GM19240 (cell line): ENCODE measurements around the gene STAG1.
A peak's percentile ranks its signal among the peaks of the same experiment; 100 is the strongest.
"Not testable (repeated sequence)": the region's sequence is repeated elsewhere in the genome, so short reads cannot be mapped to it uniquely, and the experiment has no call there.

Source experiments
- DNase-seq: peaks from one replicate; pipeline ENCODE4 v3.0.0; 2011; ENCODE audit warnings: low spot score; ENCODE audit not compliant: insufficient read length

STAG1 gene

DNA sequence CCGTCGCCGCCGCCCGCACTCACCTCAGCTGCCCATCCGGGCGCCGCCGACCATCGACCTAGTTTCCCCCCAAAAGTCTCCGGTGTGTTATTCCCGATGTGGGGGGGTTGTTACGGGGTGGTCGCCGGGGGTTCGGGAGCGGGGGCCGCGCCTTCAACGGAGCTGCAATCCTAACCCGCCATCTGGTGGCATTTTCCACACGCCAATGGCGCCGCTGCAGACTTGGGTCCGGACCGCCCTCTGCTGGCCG lies at the start of gene STAG1:
Gene STAG1 (minus strand): TSS at position 207 of the 250 bp plus-strand sequence. CDS start 121,480 bp downstream, outside the sequence.
- no peak for DNase-seq

DNA sequence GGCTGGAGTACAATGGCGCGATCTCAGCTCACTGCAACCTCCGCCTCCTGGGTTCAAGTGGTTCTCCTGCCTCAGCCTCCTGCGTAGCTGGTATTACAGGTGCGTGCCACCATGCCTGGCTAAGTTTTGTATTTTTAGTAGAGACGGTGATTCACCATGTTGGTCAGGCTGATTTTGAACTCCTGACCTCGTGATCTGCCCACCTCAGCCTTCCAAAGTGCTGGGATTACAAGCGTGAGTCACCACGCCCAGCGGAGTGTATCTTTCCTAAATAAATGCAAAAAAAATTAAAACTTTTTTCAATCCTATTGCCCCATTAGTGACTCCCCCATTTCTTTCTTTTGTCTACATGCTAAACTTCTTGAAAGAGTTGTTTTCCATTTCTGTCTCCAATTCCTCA lies 49.0 kb upstream of the STAG1 start:
- DNase-seq, result not testable (repeated sequence)

DNA sequence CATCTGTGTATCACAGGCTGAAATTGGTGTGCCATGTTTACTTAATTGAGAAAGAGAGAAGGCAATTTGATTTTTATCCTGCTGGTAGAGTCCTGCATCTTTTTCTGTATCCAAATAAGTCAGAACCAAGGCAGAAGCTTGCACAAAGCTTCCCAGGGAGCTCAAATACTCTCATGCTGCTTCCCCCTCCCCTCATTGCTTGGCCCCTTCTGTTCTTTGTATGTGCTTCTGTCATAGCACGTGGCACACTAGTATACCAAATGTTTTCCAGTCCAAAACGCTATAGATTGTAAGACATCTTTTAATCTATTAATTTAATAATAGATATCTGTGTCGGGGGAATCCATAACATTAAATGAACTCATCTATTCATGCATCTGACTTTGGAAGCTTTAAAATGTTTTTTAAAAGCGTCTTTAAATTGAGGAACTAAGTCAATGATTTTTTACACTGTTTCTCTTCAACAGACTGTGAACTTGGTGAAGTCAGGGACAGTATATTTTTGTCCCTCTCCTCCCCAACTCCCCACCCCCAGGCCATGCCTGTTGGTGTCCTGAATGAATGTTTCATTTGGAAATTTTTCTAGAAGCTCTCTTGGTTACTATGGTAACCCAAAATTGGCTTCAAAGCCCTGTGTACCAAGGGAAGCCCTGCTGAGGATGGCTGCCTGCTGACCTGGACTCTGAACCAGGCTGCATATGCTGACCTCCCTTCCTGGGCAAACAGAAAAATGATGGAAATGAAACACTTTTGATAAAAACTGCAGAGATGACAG lies 40.6 kb upstream of the STAG1 start:
- no peak for DNase-seq

DNA sequence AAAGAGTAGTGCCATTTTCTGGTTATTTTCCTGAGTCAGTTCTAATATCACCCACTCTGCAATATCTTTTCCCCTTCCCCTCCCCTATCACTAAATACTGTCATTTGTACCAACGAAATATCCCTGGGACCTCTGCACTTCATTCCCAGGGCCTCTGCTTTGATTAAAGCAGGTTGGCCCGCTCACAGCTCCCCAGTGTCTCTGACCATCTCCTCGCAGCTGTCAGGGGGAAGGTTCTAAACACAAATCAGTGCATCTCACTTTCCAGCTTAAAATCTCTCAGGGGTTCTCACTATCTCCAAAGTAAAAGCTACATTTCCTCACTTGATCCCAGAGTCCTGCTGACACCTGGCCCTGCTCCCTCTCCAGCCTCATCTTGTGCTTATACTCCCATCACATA lies 38.6 kb upstream of the STAG1 start:
- no peak for DNase-seq

DNA sequence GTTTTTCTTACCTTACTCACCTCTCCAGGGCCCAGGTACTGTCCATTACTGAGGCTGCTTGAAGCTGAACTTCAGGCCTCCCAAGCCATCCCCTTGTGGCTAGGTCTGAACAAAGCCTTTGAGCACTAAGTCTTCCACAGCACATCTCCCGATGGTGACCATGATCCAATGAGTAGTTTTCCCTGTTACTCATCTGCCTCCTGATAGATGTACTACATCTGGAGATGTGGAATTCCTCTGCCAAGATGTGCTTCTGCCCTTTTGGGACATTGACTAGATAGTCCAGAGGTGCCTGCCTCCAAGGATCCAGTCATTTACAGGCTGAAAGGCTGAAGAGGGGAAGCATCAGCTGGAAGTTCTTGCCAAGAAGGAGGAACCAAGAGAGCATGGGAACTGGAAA lies 37.8 kb upstream of the STAG1 start:
- no peak for DNase-seq

DNA sequence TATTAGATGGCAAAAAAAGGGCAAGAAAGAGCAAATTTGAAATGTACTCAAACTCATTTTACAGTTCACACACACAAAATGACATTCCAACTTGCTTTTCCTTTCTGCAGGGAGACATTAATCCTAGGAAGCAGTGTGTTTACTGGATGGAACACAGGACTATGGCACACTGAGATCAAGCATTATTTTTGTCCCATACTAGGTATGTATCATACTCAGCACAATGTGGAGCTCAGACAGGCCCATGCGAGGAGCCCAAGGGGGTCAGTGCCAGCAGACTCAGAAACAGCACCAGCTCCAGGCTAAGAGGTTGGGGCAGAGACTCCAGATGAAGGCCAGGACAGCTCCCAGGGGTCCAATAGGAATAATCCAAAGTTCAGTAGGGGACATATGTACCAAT lies 36.0 kb upstream of the STAG1 start:
- DNase-seq, result no peak

DNA sequence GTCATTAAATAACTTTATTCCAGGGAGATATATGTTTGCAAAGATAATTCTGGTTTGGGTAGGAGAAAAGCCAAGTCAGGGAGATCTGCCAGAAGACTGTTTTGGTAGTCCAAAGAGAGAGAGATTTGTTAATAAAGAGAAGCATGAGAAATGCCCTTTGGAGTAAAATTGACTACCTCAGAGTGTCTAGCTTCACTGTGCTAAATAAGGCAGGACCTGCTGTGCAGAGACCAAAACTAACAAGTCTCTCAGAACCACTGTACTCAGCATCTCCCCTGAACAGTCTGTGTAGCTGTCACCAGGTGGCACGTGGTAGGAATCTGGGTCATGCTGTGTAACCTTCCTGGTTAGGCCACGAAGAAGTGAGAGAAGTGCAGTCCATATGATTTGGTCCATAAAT lies 35.2 kb upstream of the STAG1 start:
- peak; percentile 56 for DNase-seq

DNA sequence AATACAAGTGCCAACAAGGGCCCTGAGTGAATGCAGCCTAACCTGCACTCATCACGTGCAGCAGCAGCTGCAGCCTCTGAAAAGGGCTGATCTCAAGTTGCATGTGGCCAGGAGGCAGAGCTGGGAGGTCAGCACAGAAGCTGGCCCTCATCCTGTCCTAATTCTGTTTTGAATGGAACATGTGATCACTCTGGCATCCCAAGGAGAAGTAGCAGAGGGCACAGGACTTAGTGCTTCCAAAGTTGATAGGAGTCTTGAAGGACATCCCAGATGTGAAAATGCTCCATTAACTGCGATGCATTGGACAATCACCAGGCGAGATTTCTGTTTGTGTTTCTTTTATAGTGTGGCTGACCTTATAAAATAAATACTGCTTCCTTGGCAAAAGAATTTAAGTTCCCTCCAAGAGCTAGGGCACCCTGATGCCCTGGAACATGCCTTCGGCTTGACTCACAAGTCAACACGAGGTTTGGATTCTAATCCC lies 31.6 kb upstream of the STAG1 start:
- no peak for DNase-seq

DNA sequence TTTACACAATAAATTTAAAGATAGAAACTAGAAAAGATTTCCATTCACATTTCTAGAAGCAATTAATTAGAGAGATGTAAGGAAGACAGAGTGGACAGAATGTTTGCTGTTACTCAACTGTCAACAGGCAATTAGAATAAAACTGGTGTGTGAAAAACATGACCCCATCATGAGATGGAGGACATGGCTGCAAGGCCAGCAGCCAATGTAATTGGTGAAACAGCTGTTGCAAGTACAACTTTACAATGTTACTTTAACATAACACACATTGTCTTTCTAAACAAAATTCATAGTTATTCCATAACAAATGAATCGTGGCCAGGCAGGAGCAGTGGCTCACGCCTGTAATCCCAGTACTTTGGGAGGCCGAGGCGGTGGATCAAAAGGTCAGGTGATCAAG lies 28.6 kb upstream of the STAG1 start:
- DNase-seq, result no peak

DNA sequence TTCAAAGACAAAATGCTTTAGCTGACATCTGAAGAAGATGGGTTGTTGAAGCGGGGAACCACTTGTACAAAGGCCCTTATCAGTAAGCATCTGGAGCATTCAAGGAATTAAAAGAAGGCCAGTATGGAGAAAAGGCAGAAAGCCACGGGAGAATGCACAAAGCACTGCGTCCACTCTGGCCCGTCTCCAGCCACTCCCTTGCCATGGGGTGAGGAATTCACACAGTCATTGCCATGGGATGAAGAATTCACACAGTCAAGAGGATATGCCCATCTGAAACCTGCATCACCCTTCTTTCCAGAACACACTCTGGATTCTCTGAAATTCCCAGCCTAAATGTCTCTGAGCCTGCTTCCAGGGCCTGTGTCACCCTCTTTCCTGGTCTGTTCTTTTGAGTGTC lies 26.7 kb upstream of the STAG1 start:
- no peak for DNase-seq

DNA sequence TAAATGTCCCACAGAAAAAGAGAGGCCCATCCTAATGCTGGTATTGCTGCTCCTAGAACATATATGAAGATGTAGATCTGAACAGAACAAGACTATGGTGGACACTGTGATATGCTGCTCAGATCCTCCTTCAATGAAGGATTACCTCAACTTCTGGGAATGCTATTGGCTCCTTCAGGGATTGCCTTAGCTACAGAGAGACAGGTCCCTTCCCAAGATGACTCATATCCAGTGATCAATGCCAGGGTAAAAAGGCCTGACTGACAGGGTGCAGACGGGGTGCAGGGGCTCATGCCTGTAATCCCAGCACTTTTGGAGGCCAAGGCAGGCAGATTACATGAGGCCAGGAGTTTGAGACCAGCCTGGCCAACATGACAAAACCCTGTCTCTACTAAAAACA lies 20.5 kb upstream of the STAG1 start:
- DNase-seq, result no peak

DNA sequence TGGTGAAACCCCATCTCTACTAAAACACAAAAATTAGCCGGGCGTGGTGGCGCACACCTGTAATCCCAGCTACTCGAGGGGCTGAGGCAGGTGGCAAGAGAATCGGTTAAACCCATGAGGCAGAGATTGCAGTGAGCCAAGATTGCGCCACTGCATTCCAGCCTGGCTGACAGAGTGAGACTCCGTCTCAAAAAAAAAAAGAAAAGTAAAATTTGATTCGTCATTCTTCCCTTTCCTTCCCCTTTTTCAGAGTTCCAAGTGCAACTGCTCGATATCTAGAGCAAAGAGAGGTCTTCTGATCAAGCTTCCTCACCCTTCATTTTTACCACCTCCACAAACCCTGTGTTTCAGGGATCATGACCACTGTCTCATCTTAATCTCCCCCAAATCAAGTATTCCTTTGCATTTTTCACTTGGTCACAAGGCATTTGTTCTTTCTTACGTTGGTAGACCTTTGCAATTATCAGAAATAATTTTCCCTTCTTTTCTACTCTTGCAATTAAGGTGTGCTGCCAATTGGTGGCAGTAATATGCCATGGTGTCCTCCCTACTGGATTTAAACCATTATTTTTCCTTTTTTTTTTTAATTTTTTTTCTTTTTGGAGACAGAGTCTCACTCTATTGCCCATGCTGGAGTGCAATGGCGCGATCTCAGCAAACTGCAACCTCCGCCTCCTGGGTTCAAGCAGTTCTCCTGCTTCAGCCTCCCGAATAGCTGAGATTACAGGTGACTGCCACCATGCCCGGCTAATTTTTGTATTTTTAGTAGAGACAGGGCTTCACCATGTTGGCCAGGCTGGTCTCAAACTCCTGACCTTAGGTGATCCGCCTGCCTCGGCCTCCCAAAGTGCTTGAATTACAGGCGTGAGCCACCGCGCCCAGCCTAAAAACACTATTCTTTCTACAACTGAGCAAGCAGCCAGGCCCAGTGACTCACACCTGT lies 6.3 kb upstream of the STAG1 start:
- not testable (repeated sequence) for DNase-seq

DNA sequence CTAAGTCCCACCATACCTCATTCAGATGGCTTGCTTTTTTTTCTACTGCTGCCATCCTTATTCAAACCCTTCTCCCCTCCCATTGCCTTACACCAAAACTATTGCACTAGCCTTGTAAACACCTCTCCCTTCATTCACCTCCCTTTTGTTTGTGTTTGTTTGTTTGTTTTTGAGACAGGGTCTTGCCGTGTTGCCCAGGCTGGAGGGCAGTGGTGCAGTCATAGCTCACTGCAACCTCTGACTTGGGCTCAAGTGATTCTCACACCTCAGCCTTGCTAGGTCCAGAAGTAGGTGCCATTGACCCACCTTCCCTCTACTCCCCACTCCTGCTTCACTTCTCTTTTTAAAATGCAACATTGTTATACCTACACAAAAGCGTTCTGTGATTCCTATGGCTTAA lies 3.0 kb upstream of the STAG1 start:
- no peak for DNase-seq

DNA sequence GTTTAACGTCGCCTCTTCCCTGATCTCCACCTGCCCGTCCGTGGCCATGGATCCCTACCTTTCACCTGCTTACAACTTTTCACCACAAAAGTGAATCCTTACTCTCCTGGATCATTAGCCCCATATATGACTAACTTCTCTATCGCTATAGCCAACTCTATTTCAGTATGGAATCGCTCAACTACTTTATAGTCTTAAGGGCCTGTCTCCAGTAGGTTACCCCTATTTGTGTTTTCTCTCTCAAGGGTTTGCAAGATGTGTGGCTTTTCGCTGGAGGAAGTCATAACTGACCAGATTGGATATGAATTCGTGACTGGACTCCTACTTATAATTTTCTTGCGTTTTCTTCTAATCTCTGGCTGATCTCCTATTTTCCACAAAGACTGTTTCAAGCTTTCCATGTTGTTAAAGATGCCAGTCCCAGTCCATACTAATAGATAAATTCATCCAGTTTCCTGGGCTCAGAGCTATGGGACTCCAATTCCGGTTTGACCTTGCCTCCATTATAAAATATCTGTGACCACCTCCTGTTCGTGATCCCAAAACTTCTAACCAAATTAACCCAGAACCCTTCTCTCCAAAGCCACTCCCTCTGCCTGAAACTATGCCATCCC lies 1.3 kb upstream of the STAG1 start:
- DNase-seq, result no peak

DNA sequence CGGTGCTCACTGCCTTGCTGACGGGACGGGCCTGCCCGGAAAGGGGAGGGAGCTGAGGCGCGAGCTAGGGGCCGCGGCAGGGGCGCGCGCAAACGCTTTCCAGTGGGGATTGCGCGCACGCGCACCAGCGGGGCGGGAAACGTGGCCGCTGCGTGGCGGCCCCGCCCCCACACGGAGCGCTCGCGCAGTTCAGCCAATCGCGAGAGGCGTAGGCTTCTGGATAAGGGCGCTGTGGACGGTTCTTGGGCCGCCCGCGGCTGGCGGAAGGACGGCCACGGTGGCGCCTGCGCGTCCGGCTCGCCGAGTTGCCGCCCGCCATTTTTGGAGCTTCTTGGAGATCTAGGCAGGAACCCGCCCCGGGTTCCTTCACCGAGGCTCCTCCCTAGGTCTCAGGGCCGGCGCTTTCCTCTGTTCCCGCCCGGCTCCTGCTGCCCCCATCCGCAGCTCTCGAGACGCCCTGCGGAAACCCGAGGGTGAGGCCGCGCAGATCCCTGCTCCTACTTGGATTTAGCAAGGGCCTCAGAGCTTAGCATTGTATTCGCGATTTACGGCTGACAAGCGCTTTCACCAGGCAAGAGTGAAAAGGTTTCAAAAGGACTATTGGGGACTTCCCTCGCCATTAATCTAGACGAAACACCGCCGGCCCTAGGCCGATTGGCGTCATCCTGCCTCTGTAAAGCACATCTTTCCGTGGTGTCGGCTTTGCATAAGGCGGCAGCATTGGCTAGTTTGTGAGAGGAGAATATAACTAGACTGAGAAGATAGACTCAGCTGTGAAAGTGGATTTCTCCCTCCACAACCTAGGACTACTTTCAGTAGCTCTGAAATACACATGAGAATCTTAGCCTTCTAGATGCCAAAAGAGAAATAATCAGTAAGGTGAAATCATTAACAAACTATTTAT lies 496 bp upstream of the STAG1 start:
- DNase-seq, result peak; percentile 75

DNA sequence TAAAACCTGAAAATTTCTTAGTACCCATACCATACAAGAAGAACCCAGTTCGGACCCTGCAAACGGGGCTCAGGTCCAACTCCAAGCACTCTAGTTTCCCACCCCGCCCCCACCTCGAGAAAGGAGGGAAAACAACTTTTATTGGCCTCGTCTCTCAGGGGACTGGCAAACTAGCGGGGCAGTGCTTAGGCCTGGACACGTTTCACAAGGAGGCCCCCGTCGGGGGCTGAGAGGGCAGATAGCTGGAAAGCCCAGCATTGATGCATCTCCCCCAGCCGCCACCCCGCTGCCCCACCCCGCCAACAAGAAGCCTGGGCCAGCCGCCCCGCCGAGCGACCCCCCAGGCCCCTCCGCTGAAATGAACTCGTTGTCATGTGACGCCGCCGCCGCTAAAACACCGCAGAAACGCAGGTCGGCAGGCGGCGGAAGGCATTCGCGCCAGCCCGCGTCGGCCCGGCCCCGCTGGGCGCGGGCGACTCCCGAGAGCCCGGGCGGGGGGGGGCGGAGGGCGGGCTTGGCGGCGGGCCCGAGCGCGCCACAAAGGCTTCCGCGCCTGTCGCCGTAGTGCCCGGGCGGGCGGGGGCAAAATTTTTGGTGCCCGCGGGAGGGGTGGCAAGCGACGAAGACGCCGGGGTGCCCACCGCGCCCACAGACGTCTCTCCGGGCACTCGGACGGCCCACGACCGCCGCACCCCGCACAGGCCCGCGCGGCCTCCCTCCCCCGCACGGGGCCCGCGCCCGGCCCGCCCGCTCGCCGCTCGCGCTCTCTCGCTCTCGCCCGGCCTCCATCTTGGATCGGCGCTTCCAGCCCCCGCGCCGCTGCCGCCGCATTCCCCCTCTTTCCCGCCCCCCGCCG lies 634 bp downstream of the STAG1 start:
- no peak for DNase-seq

DNA sequence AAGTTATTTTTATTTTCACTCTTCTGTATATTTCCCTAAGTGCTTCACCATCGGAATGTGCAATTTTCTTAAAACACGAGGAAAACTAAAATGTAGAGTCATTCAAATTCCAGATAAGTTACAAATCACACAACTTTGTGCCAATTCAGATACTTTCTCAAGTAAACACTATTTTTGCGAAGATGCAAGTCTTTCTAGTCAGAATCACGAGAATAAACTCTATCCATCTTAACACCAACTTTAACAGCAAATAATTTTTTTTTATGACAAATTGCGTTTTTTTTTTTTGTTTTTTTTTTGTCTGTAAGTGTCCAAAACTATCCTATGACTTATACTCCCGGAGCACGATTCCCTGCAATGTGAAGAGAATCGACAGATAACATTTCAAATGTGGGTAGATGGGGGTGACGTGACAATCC lies 1.3 kb downstream of the STAG1 start:
- no peak for DNase-seq

DNA sequence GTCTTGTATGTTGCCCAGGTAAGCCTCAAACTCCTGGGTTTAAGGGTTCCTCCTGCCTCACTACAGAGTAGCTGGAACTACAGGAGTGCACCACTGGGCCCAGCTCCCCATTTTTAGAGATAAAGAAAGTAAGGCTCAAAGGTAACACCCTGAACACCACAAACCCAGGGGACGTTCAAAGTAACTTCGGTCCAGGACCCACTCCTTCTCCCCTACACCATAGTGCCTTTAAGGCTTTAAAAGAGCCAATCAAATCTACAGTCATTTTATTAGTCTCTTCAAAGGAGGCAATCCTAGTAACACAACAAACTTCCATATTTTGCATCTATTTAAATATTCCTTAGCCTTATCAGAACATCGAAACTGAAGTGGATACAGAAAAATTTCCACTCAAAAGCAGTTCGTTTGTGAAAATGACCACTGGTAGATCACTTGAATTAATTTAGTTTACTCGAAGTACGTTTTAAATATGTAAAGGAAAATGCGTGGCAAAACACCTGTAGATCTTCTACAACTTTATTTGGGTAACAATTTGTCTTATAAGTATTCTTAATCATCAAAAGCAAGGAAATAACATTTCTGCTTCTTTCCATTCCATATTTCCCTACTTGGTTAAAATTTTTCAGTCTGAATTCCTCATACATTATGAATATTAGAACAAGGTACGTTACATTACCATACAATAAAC lies 1.8 kb downstream of the STAG1 start:
- no peak for DNase-seq

DNA sequence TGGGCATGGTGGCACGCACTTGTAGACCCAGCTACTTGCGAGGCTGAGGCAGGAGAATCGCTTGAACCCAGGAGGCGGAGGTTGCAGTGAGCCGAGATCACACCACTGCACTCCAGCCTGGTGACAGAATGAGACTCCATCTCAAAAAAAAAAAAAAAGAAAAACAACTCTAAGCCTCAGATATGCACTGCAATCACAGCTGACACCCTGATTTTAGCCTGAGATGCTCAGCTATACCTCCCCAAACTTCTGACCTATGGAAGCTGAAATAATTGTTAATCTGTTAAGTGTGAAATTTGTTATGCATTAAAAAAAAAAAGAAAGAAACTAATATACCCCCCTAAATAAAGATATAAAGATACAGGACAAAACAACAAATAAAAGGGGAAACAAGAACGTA lies 2.6 kb downstream of the STAG1 start:
- DNase-seq, result not testable (repeated sequence)

DNA sequence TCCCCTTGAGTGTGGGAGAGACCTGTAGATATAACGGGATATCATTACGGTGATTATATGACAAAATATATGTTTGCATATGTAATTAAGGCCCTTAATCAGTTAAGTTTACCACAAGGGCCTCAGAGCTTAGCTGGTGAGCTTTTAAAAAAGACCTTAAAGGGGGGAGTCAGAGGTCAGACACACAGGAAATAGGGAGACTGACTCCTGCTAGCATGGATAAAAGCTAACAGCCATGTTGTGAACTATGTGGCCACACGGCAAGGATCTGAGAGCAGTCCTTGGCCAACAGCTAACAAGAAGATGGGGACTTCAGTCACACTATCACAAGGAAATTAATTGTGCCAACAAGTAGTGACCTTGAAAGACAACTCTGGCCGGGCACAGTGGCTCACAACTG lies 3.1 kb downstream of the STAG1 start:
- no peak for DNase-seq
